ENCODE data around the gene ADAP1.

The ADAP1 gene

DNA sequence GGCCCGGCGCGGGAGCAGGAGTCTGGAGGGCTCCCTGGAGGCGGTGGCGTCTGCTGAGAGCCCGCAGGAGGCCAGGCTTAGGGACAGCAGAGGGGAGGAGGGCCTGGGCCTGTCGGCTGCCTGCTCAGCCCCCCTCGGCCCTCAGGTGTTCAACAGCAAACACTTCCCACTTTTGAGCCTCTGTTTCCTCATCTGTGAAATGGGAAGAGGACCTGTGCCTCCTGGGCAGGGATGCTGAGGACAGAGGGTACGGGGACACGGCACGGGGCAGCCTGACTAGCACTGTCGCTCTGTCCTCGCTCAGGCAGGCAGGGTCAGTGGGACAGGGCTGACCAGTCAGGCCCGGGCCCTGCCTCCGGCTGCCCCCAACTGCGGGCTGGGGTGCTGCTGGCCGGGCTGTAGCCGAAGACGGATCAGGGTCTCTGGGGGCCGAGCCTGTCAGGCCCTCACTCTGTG is 29.2 kb upstream of the ADAP1 start:
- TF ChIP-seq ZNF629 (tag by site-specific recombination; IDR thresholded peaks at IDR 0.05) (no peak), ZNF2 (tag by site-specific recombination; IDR thresholded peaks at IDR 0.05) (no peak), ZNF394 (tag by site-specific recombination; IDR thresholded peaks at IDR 0.05; ENCODE audit: borderline replicate concordance) (no peak), HOXD13 (CRISPR knock-in tag; IDR thresholded peaks at IDR 0.05; ENCODE audit: borderline replicate concordance) (no peak), ZNF677 (tag by site-specific recombination; IDR thresholded peaks at IDR 0.05) (no peak), ZNF529 (tag by site-specific recombination; IDR thresholded peaks at IDR 0.05; ENCODE audit: insufficient replicate concordance) (no peak), ZNF423 (tag by site-specific recombination; IDR thresholded peaks at IDR 0.05) (no peak), ZNF510 (tag by site-specific recombination; IDR thresholded peaks at IDR 0.05; ENCODE audit: insufficient replicate concordance) (no peak), ZNF473 (tag by site-specific recombination; IDR thresholded peaks at IDR 0.05) (no peak)
- TF ChIP-seq, protein P1, sequence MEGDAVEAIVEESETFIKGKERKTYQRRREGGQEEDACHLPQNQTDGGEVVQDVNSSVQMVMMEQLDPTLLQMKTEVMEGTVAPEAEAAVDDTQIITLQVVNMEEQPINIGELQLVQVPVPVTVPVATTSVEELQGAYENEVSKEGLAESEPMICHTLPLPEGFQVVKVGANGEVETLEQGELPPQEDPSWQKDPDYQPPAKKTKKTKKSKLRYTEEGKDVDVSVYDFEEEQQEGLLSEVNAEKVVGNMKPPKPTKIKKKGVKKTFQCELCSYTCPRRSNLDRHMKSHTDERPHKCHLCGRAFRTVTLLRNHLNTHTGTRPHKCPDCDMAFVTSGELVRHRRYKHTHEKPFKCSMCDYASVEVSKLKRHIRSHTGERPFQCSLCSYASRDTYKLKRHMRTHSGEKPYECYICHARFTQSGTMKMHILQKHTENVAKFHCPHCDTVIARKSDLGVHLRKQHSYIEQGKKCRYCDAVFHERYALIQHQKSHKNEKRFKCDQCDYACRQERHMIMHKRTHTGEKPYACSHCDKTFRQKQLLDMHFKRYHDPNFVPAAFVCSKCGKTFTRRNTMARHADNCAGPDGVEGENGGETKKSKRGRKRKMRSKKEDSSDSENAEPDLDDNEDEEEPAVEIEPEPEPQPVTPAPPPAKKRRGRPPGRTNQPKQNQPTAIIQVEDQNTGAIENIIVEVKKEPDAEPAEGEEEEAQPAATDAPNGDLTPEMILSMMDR (tag by site-specific recombination; IDR thresholded peaks at IDR 0.05): no peak

DNA sequence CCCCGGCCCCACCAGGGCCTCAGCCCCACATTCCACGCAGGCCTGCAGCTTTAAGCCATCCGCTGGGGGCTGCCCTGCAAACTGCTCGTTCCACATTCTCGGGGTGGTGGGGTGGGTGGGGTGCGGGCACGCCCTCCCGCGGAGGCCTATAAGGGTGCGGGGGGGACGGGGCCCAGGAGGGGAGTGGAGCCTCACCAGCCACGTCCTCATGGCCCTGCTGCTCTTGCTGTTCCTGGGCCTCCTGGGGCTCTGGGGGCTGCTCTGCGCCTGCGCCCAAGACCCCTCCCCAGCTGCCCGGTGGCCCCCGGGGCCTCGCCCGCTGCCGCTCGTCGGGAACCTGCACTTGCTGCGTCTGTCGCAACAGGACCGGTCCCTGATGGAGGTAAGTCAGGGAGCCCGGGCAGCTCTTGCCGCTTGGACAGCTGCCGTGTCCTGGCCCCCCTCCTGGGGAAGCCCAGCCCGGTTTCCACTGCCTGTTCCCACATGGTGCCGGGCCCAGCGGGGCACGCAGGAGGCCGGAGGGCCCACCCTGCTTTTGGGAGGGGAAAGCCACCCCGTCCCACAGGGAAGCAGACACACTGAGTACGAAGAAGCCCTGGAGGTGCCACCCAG is 28.6 kb upstream of the ADAP1 start, which contains the start of gene CYP2W1:
TSS of gene CYP2W1 (plus strand) at position 178 of the 612 bp plus-strand sequence. CDS start at position 209, 31 bp downstream.
- H3K27ac ChIP-seq (ENCODE audit: extremely low read depth, low read depth, low read length): no peak within 1 kb of the TSS
- TF ChIP-seq GLI4 (tag by site-specific recombination; IDR thresholded peaks at IDR 0.05): no peak
- no peak for TF ChIP-seq SCRT1 (tag by site-specific recombination; IDR thresholded peaks at IDR 0.05; ENCODE audit: borderline replicate concordance)
- no peak for TF ChIP-seq ZNF10 (tag by site-specific recombination; IDR thresholded peaks at IDR 0.05)
- no peak for TF ChIP-seq KLF7 (tag by site-specific recombination; IDR thresholded peaks at IDR 0.05; ENCODE audit: borderline replicate concordance)
- no peak for TF ChIP-seq ZBTB7A (tag by site-specific recombination; IDR thresholded peaks at IDR 0.05; ENCODE audit: low read depth)
- no peak for TF ChIP-seq ZNF426 (tag by site-specific recombination; IDR thresholded peaks at IDR 0.05)
- TF ChIP-seq SP2 (tag by site-specific recombination; IDR thresholded peaks at IDR 0.05): no peak
- TF ChIP-seq ZNF366 (tag by site-specific recombination; conservative IDR thresholded peaks at IDR 0.05): no peak
- TF ChIP-seq ZFHX2 (tag by site-specific recombination; conservative IDR thresholded peaks at IDR 0.05): no peak
- TF ChIP-seq OVOL3 (tag by site-specific recombination; IDR thresholded peaks at IDR 0.05): no peak
- TF ChIP-seq ZNF654 (tag by site-specific recombination; IDR thresholded peaks at IDR 0.05; ENCODE audit: low read depth): no peak
- no peak for TF ChIP-seq ZNF621 (tag by site-specific recombination; IDR thresholded peaks at IDR 0.05)
- no peak for TF ChIP-seq ZBTB17 (tag by site-specific recombination; IDR thresholded peaks at IDR 0.05)
- no peak for TF ChIP-seq ZNF629 (tag by site-specific recombination; IDR thresholded peaks at IDR 0.05)
- TF ChIP-seq ZNF324 (tag by site-specific recombination; IDR thresholded peaks at IDR 0.05): no peak
- no peak for TF ChIP-seq ZFP41 (tag by site-specific recombination; IDR thresholded peaks at IDR 0.05; ENCODE audit: borderline replicate concordance)
- no peak for TF ChIP-seq ZNF114 (tag by site-specific recombination; IDR thresholded peaks at IDR 0.05)
- TF ChIP-seq ZNF658 (tag by site-specific recombination; IDR thresholded peaks at IDR 0.05): no peak
- no peak for TF ChIP-seq ZNF529 (tag by site-specific recombination; IDR thresholded peaks at IDR 0.05; ENCODE audit: insufficient replicate concordance)
- ChIA-PET CTCF (interaction anchor here (1.3 to 3.1 kb wide), 3 partner anchors 9 to 82 kb away, joined by 3 to 30 read pairs (median 4); no protein-coding TSS in a partner anchor), POLR2A (no interaction called here)
- no peaks in the 10 kb centered on the region for H3K4me1 ChIP-seq (ENCODE audit: control insufficient read depth, insufficient read depth, low read length)
- no peaks in the 10 kb centered on the region for H3K9me3 ChIP-seq (ENCODE audit: control insufficient read depth, insufficient read depth, low read depth, low read length)
- no peak within 1 kb of the TSS for H3K4me3 ChIP-seq (ENCODE audit: low read depth, low read length)
- no peaks in the 10 kb centered on the region for H3K36me3 ChIP-seq (ENCODE audit: control insufficient read depth in 2 of 2, insufficient read depth in 1 of 2, low read length in 2 of 2)

More for the DNA sequence above, 29.2 kb upstream of the ADAP1 start:
- ChIA-PET POLR2A (no interaction called here), CTCF (interaction anchor here (3.1 kb wide), 1 partner anchor 9 kb away, joined by 30 read pairs; no protein-coding TSS in a partner anchor)
- no peaks in the 10 kb centered on the region for H3K36me3 ChIP-seq (ENCODE audit: control insufficient read depth in 2 of 2, insufficient read depth in 1 of 2, low read length in 2 of 2)
- H3K9me3 ChIP-seq (ENCODE audit: control insufficient read depth, insufficient read depth, low read depth, low read length): no peaks in the 10 kb centered on the region
- no peak overlapping the region for H3K27ac ChIP-seq (ENCODE audit: extremely low read depth, low read depth, low read length)
- no peak overlapping the region for H3K4me3 ChIP-seq (ENCODE audit: low read depth, low read length)
- no peaks in the 10 kb centered on the region for H3K4me1 ChIP-seq (ENCODE audit: control insufficient read depth, insufficient read depth, low read length)
